Neural crest cell (in vitro differentiated cells): ENCODE results near the gene CDK14. TPM values are rescaled to one million over a fixed set of nuclear protein-coding genes. Genes with fewer than 3 reads are reported as not detected.

ENCODE experiments used
- DNase-seq: peaks from one replicate; pipeline ENCODE4 v3.0.0; 2021; ENCODE audit warnings: low read depth, mixed read lengths, low spot score
- H3K27ac Mint-ChIP-seq: one replicate; pipeline ENCODE4 v1.8.0; 2021; ENCODE audit warnings: mild to moderate bottlenecking, mixed read lengths; ENCODE audit not compliant: unreplicated experiment
- H3K27me3 Mint-ChIP-seq: 2 replicates; pipeline ENCODE4 v1.8.0; 2021; ENCODE audit warnings: low read depth, mild to moderate bottlenecking, mixed read lengths
- H3K36me3 Mint-ChIP-seq: 2 replicates; pipeline ENCODE4 v1.8.0; 2021; ENCODE audit warnings: low read depth, mild to moderate bottlenecking, mixed read lengths
- H3K4me1 Mint-ChIP-seq: 2 replicates; pipeline ENCODE4 v1.8.0; 2021; ENCODE audit warnings: mixed read lengths
- H3K4me3 Mint-ChIP-seq: one replicate; pipeline ENCODE4 v1.8.0; 2021; ENCODE audit warnings: mild to moderate bottlenecking, mixed read lengths
- H3K9me3 Mint-ChIP-seq: 2 replicates; pipeline ENCODE4 v1.8.0; 2021; ENCODE audit warnings: mixed read lengths
- total RNA-seq: library from RNA; stranded (reverse); gene quantifications from 2 replicates; pipeline ENCODE4 v1.2.1, GENCODE V29; 2021
- TF ChIP-seq, protein P1 (sequence below): fragments of 200-600 bp; sonication (generic); conservative IDR thresholded peaks from 2 replicates; pipeline ENCODE4 v1.5.0; 2021; ENCODE audit warnings: antibody characterized with exemption, mild to moderate bottlenecking

The CDK14 gene
- total RNA-seq, 1 donor from 2014 or later, result 49.6 TPM

DNA sequence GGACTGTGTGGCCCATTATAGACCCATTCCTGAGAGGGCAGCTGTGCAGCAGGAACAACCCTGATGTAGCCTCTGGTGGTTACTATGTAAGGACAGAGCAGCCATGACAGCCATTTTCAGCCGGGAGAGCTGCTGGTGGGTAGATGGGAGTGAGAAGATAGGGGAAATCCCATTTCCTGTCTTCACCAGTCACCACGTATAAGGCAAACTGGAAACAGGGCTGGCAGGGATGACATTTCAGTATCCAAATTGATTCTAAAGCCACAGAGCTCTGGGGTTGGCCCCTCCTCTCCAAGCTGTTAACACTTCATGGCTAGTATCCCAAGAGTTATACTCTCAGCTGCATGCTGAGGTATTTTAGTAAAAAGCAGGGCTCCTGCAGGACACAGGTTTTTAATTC is 652.9 kb downstream of the CDK14 start:
- H3K27me3 Mint-ChIP-seq, result no peaks in the 10 kb centered on the region
- H3K9me3 Mint-ChIP-seq, result peaks cover 7% of the 10 kb centered on the region
- no peaks in the 10 kb centered on the region for H3K36me3 Mint-ChIP-seq
- DNase-seq, result no peak
- TF ChIP-seq, protein P1, sequence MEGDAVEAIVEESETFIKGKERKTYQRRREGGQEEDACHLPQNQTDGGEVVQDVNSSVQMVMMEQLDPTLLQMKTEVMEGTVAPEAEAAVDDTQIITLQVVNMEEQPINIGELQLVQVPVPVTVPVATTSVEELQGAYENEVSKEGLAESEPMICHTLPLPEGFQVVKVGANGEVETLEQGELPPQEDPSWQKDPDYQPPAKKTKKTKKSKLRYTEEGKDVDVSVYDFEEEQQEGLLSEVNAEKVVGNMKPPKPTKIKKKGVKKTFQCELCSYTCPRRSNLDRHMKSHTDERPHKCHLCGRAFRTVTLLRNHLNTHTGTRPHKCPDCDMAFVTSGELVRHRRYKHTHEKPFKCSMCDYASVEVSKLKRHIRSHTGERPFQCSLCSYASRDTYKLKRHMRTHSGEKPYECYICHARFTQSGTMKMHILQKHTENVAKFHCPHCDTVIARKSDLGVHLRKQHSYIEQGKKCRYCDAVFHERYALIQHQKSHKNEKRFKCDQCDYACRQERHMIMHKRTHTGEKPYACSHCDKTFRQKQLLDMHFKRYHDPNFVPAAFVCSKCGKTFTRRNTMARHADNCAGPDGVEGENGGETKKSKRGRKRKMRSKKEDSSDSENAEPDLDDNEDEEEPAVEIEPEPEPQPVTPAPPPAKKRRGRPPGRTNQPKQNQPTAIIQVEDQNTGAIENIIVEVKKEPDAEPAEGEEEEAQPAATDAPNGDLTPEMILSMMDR, result no peak
- no peak overlapping the region for H3K27ac Mint-ChIP-seq
- no peaks in the 10 kb centered on the region for H3K4me1 Mint-ChIP-seq
- no peak overlapping the region for H3K4me3 Mint-ChIP-seq

DNA sequence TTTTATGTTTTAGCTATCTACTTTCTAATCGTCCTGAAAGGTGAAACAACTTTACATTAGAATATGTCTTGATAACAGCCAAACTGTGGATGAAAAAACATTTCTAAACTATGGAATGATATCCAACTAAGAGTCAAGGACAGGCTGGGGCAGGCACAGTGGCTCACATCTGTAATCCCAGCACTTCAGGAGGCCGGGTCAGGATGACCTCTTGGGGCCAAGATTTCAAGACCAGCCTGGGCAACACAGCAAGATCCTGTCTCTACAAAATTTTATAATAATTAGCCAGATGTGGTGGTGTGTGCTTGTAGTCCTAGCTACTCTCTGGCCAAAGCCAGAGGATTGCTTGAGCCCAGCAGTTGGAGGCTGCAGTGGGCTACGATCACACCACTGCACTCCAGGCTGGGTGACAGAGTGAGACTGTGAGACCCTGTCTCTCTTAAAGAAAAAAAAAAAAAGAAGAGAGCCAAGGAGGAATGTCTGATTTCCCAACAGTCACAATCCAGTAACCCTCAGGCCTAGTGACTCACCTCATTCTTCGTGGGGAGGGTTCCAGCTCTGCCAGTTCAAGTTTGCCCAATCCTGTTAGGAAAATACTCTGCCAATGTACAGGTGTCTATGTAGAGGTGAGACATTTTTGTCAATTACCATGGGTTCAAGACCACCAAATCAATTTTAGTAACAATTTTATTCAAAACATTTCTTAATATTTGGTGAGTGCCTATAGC is 653.5 kb downstream of the CDK14 start:
- H3K27me3 Mint-ChIP-seq, result no peaks in the 10 kb centered on the region
- H3K27ac Mint-ChIP-seq, result no peak overlapping the region
- peaks cover 7% of the 10 kb centered on the region for H3K9me3 Mint-ChIP-seq
- TF ChIP-seq, protein P1, result no peak
- DNase-seq, result no peak
- no peak overlapping the region for H3K4me3 Mint-ChIP-seq
- no peaks in the 10 kb centered on the region for H3K36me3 Mint-ChIP-seq
- no peaks in the 10 kb centered on the region for H3K4me1 Mint-ChIP-seq

DNA sequence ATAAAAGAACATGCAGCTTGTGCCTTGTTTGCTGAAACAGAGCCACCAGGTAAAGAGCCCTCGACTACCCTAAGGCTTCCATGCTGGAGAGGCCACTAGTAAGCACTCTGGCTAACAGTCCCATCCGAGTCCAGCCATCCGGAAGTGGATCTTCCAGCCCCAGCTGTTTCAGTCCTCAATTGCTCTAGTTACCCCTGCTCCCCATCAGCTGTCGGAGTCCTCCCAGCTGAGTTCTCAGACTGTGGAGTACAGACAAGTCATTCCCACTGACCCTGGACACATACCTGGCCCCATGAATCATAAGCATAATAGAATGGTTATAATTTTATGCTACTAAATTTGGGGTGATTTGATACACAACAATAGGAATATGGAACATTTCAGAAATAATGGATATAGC is 654.6 kb downstream of the CDK14 start:
- H3K9me3 Mint-ChIP-seq, result peaks cover 13% of the 10 kb centered on the region
- H3K27ac Mint-ChIP-seq, result no peak overlapping the region
- H3K4me3 Mint-ChIP-seq, result no peak overlapping the region
- H3K27me3 Mint-ChIP-seq, result no peaks in the 10 kb centered on the region
- peaks cover 3% of the 10 kb centered on the region for H3K36me3 Mint-ChIP-seq
- no peaks in the 10 kb centered on the region for H3K4me1 Mint-ChIP-seq
- no peak for DNase-seq
- TF ChIP-seq, protein P1, result no peak

GRCh38 chr7:91251877-91252276 is 655.8 kb downstream of the CDK14 start:
- TF ChIP-seq, protein P1, result no peak
- no peak for DNase-seq
- Mint-ChIP-seq H3K27ac (no peak overlapping the region), H3K9me3 (peaks cover 19% of the 10 kb centered on the region), H3K36me3 (peaks cover 7% of the 10 kb centered on the region), H3K4me1 (no peaks in the 10 kb centered on the region), H3K27me3 (no peaks in the 10 kb centered on the region), H3K4me3 (no peak overlapping the region)

Other genes starting within 250 kb of the CDK14 start
- gene GTPBP10, start 249.6 kb upstream of the CDK14 start, total RNA-seq, result 20.4 and 21.6 TPM in 2 replicates
- gene CLDN12, start 192.9 kb upstream of the CDK14 start, total RNA-seq, result 41.0 and 41.1 TPM in 2 replicates
- gene PTTG1IP2, start 126.7 kb upstream of the CDK14 start, total RNA-seq, result not detected in 2 replicates